HG02759 (cell line): ENCODE measurements around the gene SYNE1.
A peak's percentile ranks its signal among the peaks of the same experiment; 100 is the strongest.

Experiments used
- ATAC-seq: cut with Tn5 transposase; IDR thresholded peaks from one replicate; pipeline ENCODE4 v1.9.1; 2021; ENCODE audit warnings: mild to moderate bottlenecking, moderate library complexity; ENCODE audit not compliant: unreplicated experiment

SYNE1 gene

GRCh38 chr6:152298055-152298647, 339.0 kb downstream of the SYNE1 start:
- peak; percentile 15 for ATAC-seq

GRCh38 chr6:152296648-152297376, 340.4 kb downstream of the SYNE1 start:
- no peak for ATAC-seq

- no peak for ATAC-seq
Measured at GRCh38 chr6:152295920-152296319, 341.2 kb downstream of the SYNE1 start.

- no peak for ATAC-seq
Measured at GRCh38 chr6:152295346-152295745, 341.8 kb downstream of the SYNE1 start.

GRCh38 chr6:152293404-152293803, 343.8 kb downstream of the SYNE1 start:
- ATAC-seq: no peak

- ATAC-seq: no peak
Measured at GRCh38 chr6:152292555-152292954, 344.6 kb downstream of the SYNE1 start.

GRCh38 chr6:152290693-152291092, 346.5 kb downstream of the SYNE1 start:
- ATAC-seq: no peak

GRCh38 chr6:152277826-152278329, 359.3 kb downstream of the SYNE1 start:
- ATAC-seq: no peak

GRCh38 chr6:152273638-152274037, 363.5 kb downstream of the SYNE1 start:
- no peak for ATAC-seq

GRCh38 chr6:152273002-152273401, 364.2 kb downstream of the SYNE1 start:
- ATAC-seq: no peak

- no peak for ATAC-seq
Measured at GRCh38 chr6:152272486-152272885, 364.7 kb downstream of the SYNE1 start.

GRCh38 chr6:152271776-152272464, 365.2 kb downstream of the SYNE1 start:
- ATAC-seq: peak; percentile 52

- no peak for ATAC-seq
Measured at GRCh38 chr6:152270301-152270925, 366.7 kb downstream of the SYNE1 start.

GRCh38 chr6:152268846-152269442, 368.2 kb downstream of the SYNE1 start:
- no peak for ATAC-seq

- no peak for ATAC-seq
Measured at GRCh38 chr6:152267967-152268845, 369.0 kb downstream of the SYNE1 start.

GRCh38 chr6:152265651-152266050, 371.5 kb downstream of the SYNE1 start:
- ATAC-seq: no peak

GRCh38 chr6:152263582-152263981, 373.6 kb downstream of the SYNE1 start:
- no peak for ATAC-seq

GRCh38 chr6:152261179-152261578, 376.0 kb downstream of the SYNE1 start:
- no peak for ATAC-seq

GRCh38 chr6:152259234-152259633, 377.9 kb downstream of the SYNE1 start:
- ATAC-seq: no peak

- ATAC-seq: no peak
Measured at GRCh38 chr6:152257581-152257980, 379.6 kb downstream of the SYNE1 start.
